RPMI7951 (cell line): ENCODE results near the gene SUMO3. TPM values are rescaled to one million over a fixed set of nuclear protein-coding genes. Genes with fewer than 3 reads are reported as not detected.

Source experiments
- DNase-seq: peaks from one replicate; pipeline ENCODE4 v3.0.0-alpha.2; 2012; ENCODE audit warnings: low read depth
- total RNA-seq: library from RNA; depleted of rRNA; stranded (reverse); fragments of >200 nt; shearing (Covaris generic); gene quantifications from 2 replicates; pipeline ENCODE4 v1.2.3, GENCODE V29; 2014

Gene SUMO3
- total RNA-seq, 1 experiment from 2014 or later = 100.0 TPM

- no peak for DNase-seq
These were observed 14.2 kb downstream of the SUMO3 start for GRCh38 chr21:44803651-44804050.

- no peak for DNase-seq
These were observed 15.3 kb downstream of the SUMO3 start for GRCh38 chr21:44802396-44803153.

- peak; percentile 72 for DNase-seq
These were observed 16.1 kb downstream of the SUMO3 start, which contains the start of gene UBE2G2 for GRCh38 chr21:44801468-44802395. Gene UBE2G2 (minus strand): TSS chr21:44801820. CDS start chr21:44801748, 72 bp downstream.

DNA sequence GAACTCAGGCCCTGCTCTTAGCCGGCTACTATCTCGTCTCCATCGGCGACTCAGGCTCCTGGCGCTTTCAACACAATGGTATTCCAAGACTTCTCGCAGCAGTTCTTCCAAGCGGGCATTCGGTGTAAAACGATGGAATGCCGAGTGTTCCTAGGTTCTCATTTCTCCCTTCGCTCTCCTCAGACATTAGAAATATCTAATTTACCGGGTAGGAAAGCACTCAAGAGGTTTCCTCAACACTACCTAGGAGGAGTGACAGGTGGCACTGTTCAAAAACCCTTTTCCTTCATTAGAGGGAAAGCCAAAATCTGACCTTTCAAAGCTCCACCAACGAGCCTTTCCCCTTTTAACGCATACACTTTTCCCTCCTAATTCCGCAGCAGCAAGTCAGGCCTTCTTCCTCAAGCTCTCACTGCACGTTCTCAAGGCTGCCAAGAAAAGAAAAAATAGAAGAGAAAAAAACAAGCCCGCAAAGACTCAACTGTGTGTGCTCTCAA, 16.8 kb downstream of the SUMO3 start:
- DNase-seq = peak; percentile 35

- peak; percentile 52 for DNase-seq
These were observed 17.8 kb downstream of the SUMO3 start for GRCh38 chr21:44800103-44800502.

- no peak for DNase-seq
These were observed 18.2 kb downstream of the SUMO3 start for GRCh38 chr21:44799646-44800045.

- no peak for DNase-seq
These were observed 20.1 kb downstream of the SUMO3 start for GRCh38 chr21:44797775-44798174.

DNA sequence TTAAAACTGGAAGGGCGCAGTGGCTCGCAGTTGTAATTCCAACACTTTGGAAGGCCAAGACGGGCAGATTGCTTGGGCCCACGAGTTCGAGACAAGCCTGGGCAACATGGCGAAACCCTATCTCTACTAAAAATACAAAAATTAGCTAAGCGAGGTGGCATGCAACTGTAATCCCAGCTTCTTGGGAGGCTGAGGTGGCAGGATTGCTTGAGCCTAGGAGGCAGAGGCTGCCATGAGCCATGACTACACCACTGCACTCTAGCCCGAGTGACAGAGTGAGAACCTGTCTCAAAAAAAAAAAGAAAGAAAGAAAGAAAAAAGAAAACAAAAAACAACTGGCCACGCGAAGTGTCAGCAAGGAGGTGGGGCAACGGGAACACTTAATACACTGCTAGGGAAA, 22.5 kb downstream of the SUMO3 start:
- DNase-seq = no peak

DNA sequence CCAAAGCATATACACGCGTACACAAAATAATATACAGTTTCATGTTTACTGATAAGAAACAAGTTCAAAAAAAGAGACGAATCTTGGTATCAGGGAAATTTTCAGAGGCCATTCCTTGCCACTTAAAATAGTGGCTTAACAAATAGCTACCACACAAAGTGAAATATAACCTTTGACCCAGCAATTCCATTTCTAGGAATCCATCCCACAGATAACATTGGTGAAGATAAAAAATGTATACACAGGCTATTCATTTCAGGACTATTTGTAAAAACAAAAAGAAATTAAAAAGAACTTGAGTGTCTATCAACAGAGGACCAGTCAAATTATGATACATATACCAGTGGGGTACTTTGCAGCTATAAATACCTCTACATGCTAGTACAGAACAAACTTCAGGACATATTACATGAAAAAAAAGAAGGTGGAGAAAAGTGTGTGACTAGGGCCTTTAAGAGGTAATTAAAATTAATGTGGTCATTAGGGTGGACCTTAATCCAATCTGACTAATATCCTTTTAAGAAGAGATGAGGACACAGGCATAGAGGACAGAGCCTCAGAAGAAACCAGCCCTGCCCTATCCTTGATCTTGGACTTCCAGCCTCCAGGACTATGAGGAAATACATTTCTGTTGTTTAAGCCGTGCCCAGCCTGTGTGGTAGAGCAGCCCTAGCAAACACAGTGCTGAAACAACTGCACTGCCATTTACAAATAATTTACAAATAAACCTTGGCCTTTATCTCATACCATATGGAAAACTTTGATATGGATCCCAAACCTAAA, 24.1 kb downstream of the SUMO3 start:
- DNase-seq = no peak

DNA sequence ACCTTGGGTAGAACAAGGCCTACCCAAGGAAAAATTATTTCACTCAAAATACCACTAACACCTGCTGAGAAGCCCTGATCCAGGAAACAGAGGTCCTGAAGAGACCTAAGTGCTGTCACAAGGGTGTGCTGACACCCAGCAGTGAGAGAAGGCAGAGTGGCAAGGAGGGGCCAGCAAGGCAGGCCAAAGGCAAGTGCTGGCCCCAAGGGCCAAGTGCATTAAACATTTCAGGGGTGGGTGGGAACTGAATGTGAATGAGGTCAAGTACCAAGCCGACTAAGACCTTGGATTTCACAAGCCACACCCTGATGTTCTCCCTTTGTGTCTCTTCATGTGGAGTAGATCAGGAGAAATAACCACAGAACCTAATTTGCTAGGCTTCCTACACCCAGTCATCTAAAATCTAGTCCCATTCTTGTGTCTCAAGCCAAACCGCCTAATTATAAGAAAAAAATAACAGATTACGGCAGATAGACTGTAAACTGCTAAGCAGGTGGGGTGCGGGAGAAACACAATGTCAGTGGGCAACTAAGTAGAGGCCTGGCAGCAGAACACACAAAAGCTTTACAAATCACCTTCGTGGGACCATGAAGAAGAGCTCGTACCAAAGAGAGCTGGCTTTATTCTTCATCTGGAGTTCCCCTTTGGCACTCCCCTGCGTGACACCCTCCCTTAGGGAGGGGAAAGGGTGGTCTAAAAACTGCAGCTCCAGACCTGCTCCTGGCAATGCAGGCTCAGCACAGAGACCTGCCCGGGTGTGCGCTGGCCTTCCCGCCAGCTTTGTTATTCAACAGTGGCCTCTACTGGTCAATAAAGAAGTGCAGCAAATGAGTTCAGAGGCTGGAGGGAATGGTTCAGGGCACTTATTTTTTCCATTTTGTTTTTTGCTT, 24.9 kb downstream of the SUMO3 start:
- DNase-seq = peak; percentile 47

DNA sequence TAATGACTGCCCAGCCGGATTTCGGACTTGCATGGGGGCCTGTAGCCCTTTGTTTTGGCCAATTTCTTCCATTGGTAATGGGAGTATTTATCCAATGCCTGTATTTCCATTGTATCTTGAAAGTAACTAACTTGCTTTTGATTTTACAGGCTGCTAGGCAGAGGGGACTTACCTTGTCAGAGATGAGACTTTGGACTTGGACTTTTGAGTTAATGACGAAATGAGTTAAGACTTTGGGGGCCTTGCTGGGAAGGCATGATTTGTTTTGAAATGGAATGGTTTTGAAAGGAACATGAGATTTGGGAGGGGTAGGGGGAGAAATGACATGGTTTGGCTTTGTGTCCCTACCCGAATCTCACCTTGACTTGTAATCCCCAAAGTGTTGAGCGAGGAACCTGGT, 25.9 kb downstream of the SUMO3 start:
- DNase-seq = no peak

GRCh38 chr21:44791246-44791645, 26.6 kb downstream of the SUMO3 start:
- DNase-seq = no peak

DNA sequence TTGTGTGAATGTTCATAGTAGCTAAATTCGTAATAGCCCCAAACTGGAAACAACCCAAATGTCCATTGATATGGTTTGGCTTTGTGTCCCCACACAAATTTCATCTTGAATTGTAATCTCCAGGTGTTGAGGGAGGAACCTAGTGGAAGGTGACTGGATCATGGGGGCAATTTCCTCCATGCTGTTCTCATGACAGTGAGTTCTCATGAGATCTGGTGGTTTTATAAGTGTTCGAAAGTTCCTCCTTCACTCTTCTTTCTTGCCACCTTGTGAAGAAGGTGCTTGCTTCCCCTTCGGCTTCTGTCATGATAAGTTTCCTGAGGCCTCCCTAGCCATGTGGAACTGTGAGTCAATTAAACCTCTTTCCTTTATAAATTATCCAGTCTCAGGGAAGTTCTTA, 27.5 kb downstream of the SUMO3 start:
- no peak for DNase-seq

DNA sequence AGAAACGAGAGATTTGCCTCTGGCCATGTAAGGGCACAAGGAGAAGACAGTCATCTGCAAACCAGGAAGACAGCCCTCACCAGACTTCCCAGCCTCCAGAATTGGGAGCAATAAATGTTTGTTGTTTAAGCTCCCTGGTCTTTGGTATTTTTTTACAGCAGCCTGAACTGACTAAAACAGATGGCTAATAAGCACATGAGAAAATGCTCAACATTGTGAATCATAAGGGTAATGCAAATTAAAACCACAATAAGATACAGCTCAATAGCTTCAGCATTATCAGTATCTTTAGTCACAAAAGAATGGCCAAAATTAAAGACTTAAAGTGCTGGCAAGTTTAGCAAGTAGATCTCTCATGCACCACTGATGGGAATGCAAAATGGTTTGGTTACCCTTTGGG, 28.0 kb downstream of the SUMO3 start:
- no peak for DNase-seq

GRCh38 chr21:44785620-44786335, 32.1 kb downstream of the SUMO3 start:
- DNase-seq = peak; percentile 10

- no peak for DNase-seq
These were observed 33.1 kb downstream of the SUMO3 start for GRCh38 chr21:44784810-44785209.

- no peak for DNase-seq
These were observed 34.7 kb downstream of the SUMO3 start for GRCh38 chr21:44783020-44783696.

DNA sequence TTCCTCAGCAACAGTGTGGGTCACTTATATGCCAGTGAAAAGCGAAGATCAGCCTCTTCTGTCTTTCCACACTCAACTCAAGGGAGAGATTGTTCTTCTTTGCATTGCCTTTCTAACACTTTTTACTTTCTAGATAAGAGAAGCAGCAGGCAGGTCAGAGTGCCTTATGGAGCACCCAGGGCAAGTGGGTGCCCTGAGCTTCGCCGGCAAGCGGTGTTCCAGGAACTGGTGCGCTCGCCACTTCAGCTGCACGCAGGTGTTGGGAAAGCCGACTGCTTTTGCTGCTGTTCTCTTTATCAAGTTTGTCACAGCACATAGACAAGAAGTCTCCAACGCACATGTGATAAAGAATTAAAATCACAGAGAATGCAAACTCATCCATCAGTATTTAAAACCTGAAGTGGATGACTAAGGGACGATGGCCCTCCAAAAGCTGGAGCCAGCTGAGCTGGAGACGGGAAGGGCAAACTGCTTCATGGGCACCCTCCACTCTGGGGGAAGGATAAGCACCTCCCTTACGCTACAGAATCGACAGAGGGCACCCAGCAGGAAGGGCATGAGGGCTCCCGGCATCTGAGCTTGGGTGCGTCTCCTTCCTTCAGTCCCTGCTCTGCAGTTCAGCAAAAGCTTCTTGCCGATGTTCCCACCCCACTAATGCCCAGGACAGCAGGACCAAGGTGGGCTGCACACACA, 36.9 kb downstream of the SUMO3 start:
- no peak for DNase-seq

- DNase-seq = no peak
These were observed 37.7 kb downstream of the SUMO3 start for GRCh38 chr21:44780137-44780502.
